COLO829 (cell line): Measurements from ENCODE around the gene IL1RAPL2.
"Not testable (repeated sequence)": the region's sequence is repeated elsewhere in the genome, so short reads cannot be mapped to it uniquely, and the experiment has no call there.

Source experiments
- DNase-seq: peaks from one replicate; pipeline ENCODE4 v3.0.0; 2012; ENCODE audit warnings: low spot score

IL1RAPL2 gene

GRCh38 chrX:104565791-104566680, at the start of gene IL1RAPL2:
Gene IL1RAPL2, plus strand, starts transcription at chrX:104566199.
- DNase-seq, result peak; percentile 20

GRCh38 chrX:104522386-104522785, 43.6 kb upstream of the IL1RAPL2 start:
- DNase-seq, result no peak

- no peak for DNase-seq
Observed at GRCh38 chrX:104523858-104524257, 42.1 kb upstream of the IL1RAPL2 start.

GRCh38 chrX:104539081-104539480, 26.9 kb upstream of the IL1RAPL2 start:
- DNase-seq, result no peak

GRCh38 chrX:104542447-104542846, 23.6 kb upstream of the IL1RAPL2 start:
- not testable (repeated sequence) for DNase-seq

- DNase-seq, result no peak
Observed at GRCh38 chrX:104564335-104564734, 1.7 kb upstream of the IL1RAPL2 start.

GRCh38 chrX:104564921-104565703, 887 bp upstream of the IL1RAPL2 start:
- no peak for DNase-seq

- DNase-seq, result no peak
Observed at GRCh38 chrX:104566681-104567501, 892 bp downstream of the IL1RAPL2 start.

GRCh38 chrX:104567506-104567905, 1.5 kb downstream of the IL1RAPL2 start:
- DNase-seq, result no peak

GRCh38 chrX:104568304-104568915, 2.4 kb downstream of the IL1RAPL2 start:
- DNase-seq, result no peak

GRCh38 chrX:104618106-104618895, 52.3 kb downstream of the IL1RAPL2 start:
- no peak for DNase-seq

GRCh38 chrX:104621781-104622180, 55.8 kb downstream of the IL1RAPL2 start:
- DNase-seq, result no peak

GRCh38 chrX:104641176-104641575, 75.2 kb downstream of the IL1RAPL2 start:
- DNase-seq, result no peak

- DNase-seq, result no peak
Observed at GRCh38 chrX:104647084-104647483, 81.1 kb downstream of the IL1RAPL2 start.

- DNase-seq, result no peak
Observed at GRCh38 chrX:104659005-104659744, 93.2 kb downstream of the IL1RAPL2 start.

GRCh38 chrX:104660092-104660491, 94.1 kb downstream of the IL1RAPL2 start:
- DNase-seq, result no peak

- DNase-seq, result no peak
Observed at GRCh38 chrX:104662694-104663093, 96.7 kb downstream of the IL1RAPL2 start.

- no peak for DNase-seq
Observed at GRCh38 chrX:104665691-104666090, 99.7 kb downstream of the IL1RAPL2 start.

- peak; percentile 4 for DNase-seq
Observed at GRCh38 chrX:104668550-104668949, 102.6 kb downstream of the IL1RAPL2 start.

- DNase-seq, result no peak
Observed at GRCh38 chrX:104669063-104669462, 103.1 kb downstream of the IL1RAPL2 start.
